ENCODE measurements around the gene BRD1.

The BRD1 gene

DNA sequence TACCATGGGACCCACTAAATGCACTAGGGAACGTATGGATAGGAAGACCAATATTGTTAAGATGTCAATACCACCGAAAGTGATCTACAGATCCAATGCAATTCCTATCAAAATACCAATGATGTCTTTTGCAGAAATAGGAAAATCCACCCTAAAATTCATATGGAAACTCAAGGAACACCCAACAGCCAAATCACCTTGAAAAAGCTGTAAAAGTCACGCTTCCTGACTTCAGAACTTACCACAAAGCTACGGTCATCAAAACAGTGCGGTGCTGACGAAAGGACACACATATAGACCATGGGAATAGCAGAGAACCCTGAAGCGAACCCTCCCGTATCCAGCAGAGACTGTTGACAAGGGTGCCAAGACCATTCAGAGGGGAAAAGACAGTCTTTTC lies 20.5 kb downstream of the BRD1 start:
- peak overlapping the region; percentile 53 for H3K27ac Mint-ChIP-seq
- H3K4me3 Mint-ChIP-seq: peak overlapping the region; percentile 32
- no peaks in the 10 kb centered on the region for H3K27me3 Mint-ChIP-seq
- H3K4me1 Mint-ChIP-seq (ENCODE audit: low read depth): peaks cover 77% of the 10 kb centered on the region
- no peaks in the 10 kb centered on the region for H3K9me3 Mint-ChIP-seq
- H3K36me3 Mint-ChIP-seq (ENCODE audit: low read depth): peaks cover 78% of the 10 kb centered on the region
- no peak for DNase-seq

DNA sequence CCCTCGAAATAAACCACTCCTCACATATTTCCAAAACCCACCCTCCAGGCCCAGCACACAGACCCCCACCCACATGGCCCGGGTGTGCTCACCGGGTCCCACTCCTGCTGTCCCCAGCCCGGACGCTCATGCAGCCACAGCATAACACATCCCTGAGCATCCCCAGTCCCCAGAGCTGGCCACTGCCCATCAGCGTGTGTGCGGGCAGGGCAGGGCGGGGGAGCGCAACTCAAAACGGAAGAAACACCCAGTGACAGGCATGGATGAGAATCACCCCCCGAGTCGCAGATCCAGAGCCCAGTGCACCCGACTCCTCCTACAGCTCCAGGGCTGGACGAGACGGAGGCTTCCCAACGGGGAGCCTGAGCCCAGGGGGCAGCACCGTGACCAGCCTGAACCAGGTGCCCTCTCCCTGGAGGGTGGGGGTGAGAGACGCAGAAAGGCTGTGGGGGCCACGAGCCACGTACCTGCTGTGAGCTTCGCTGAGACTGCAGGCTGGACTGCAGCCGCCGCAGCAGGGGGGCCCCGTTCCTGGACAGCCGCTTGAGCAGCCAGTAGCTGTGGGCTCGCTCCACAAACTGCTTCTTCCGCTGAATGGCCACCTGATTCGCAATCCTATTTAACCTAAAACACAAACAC lies 23.8 kb downstream of the BRD1 start:
- Mint-ChIP-seq H3K27ac (peak overlapping the region; percentile 37), H3K27me3 (no peaks in the 10 kb centered on the region), H3K36me3 (ENCODE audit: low read depth) (peaks cover 86% of the 10 kb centered on the region), H3K4me1 (ENCODE audit: low read depth) (peaks cover 67% of the 10 kb centered on the region), H3K9me3 (no peaks in the 10 kb centered on the region), H3K4me3 (no peak overlapping the region)
- no peak for DNase-seq

DNA sequence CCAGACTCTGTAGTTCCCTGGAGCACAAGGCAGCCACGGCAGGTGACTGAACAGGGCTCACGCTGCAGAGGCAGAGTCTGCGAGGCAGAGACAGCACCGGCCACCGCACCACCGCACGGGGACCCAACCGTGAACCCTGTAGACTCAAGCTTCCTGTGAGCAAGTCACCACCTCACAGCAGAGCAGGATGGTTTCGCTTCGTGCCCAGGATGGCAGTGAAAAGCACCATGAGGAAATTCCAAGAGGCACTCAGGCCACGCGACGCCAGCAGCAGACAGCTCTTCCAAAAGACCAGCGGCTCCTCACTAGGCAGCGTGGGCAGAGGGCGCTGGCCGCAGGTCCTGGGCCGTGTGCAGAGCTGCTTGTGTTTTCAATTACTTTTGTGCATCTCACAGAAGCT lies 24.5 kb downstream of the BRD1 start:
- H3K4me3 Mint-ChIP-seq: no peak overlapping the region
- peaks cover 86% of the 10 kb centered on the region for H3K36me3 Mint-ChIP-seq (ENCODE audit: low read depth)
- DNase-seq: no peak
- no peaks in the 10 kb centered on the region for H3K27me3 Mint-ChIP-seq
- peak overlapping the region; percentile 52 for H3K27ac Mint-ChIP-seq
- no peaks in the 10 kb centered on the region for H3K9me3 Mint-ChIP-seq
- H3K4me1 Mint-ChIP-seq (ENCODE audit: low read depth): peaks cover 61% of the 10 kb centered on the region

DNA sequence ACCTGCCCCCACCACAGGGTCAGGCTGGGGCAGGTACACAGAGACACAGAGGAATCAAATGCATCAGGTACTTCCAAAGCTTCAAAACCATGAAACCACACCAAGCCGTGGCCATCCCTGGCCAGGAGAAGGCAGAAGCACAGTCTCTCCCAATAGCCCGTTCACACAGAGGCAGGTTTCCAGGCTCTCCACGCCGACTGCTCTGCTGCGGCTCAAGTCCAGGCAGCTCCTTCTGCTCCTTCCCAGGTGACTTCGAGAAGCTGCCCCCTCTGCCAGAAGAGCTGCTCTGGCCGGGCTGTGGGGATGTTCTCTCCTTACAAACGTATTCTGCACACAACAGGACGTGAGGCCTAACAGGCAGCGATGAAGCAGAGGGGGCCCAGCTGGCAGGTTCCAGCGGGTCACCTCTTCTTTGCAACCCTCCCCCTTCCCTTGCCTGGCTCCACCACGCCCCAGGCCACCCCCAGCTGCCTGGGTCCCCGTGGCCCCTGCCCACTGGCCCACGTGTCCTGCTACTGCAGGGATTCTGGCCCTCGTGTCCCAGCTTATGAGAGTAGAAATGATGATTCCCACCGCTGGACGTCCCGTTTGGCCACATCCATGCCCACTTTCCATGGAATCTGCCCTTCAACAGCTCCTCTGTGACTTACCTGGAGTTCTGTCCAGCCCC lies 26.1 kb downstream of the BRD1 start:
- DNase-seq: no peak
- peak overlapping the region; percentile 52 for H3K27ac Mint-ChIP-seq
- peaks cover 45% of the 10 kb centered on the region for H3K4me1 Mint-ChIP-seq (ENCODE audit: low read depth)
- peaks cover 87% of the 10 kb centered on the region for H3K36me3 Mint-ChIP-seq (ENCODE audit: low read depth)
- no peaks in the 10 kb centered on the region for H3K9me3 Mint-ChIP-seq
- no peaks in the 10 kb centered on the region for H3K27me3 Mint-ChIP-seq
- H3K4me3 Mint-ChIP-seq: no peak overlapping the region

DNA sequence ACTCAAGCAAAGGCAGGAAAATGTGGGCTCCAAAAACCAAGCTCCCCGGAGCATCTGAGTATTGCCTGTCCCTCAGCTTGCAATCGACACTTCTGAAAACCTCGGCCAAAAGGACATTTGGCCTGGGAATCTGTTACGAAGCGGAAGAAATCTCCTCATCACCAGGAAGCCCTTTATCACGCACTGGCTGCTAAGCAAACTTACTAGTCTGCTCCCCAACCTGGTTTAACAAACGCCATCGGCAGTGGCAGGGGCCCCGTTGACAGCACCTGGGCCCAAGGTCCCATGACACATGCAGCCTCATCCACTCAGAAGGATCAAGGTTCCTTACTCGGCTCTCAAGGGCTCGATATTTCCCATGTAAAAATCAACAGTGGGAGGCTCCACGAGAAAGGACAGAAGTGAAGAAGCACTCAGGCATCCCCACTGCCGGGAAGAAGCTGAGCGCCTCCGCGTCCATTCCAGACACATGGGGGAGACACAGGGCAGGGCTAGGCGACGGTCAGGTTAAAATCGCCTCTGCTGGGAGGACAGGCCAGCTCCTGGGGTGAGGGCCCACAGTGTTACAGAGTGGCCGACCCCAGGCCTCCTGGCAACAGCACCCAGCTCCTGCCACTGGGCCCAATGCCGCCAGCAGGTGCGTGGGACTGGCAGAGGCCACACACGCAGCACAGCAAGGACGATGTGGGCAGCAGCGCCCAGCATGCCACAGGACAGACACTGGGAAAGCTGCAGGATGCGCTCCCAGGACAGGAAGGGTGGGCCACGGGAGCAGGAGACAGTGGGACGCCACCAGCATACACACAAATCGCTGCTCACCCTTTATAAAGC lies 27.1 kb downstream of the BRD1 start:
- Mint-ChIP-seq H3K27me3 (no peaks in the 10 kb centered on the region), H3K36me3 (ENCODE audit: low read depth) (peaks cover 89% of the 10 kb centered on the region), H3K4me1 (ENCODE audit: low read depth) (peaks cover 39% of the 10 kb centered on the region), H3K9me3 (no peaks in the 10 kb centered on the region), H3K4me3 (no peak overlapping the region), H3K27ac (peak overlapping the region; percentile 57)
- DNase-seq: no peak

DNA sequence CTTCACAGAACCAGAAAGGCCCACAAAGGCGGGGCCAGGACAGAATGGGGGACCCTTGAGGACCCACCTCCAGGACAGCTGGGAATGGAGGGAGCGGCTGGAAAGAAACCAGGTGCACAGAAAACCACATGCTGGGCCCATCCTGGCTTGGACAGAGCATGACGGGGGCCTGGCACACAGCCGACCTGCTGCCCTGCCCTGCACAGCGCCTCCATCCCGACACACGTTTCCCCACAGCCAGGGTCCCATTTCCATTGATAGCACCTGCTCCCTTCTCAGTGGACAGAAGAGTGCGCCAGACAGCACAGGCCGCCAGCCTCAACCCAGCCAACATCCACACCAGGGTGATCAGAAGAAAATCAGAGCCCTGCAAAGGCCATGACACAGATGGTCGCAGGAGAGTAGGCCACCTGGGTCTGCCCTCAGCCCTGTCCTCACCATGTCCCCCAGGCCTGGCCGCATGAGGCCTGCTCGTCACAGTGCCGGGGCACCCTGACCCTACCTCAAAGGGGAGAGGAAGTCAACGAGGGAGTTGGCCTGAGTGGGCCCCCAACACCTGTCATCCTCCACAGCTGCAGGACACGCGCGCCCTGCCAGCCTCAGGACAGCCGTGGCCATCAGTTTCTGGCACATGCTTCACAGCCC lies 28.1 kb downstream of the BRD1 start:
- Mint-ChIP-seq H3K4me1 (ENCODE audit: low read depth) (peaks cover 33% of the 10 kb centered on the region), H3K27ac (no peak overlapping the region), H3K4me3 (no peak overlapping the region), H3K9me3 (no peaks in the 10 kb centered on the region), H3K27me3 (no peaks in the 10 kb centered on the region), H3K36me3 (ENCODE audit: low read depth) (peaks cover 90% of the 10 kb centered on the region)
- no peak for DNase-seq

DNA sequence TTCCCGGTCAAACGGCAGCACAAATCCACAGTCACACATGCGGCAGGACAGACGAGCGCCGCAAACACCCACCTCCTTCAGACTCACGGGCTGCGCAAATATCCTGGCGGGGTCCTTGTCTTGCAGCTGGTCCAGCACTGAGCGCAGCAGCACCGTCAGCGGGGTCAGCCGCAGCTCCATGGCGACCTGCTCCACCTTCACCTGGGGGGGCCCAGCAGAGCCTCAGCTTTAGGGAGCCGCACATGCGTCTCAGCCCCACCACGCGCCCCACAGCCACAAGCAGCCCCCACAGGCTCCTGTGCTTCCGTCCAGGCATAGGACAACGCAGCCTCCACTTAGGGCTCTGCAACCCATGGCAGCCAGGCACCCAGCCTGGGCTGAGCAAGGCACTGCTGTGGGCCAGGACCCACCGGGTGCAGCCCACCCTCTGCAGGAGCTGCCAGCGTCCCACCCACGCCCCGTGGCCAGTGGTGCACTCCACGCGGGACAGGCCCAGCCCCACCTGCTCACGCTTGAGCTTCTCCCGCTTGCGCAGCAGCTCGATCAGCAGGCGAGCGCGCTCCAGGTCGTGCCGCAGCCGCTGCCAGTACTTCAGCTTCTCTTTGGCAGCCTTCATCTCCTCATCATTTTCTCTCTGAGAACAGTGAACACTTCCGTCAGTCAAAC lies 29.1 kb downstream of the BRD1 start:
- H3K36me3 Mint-ChIP-seq (ENCODE audit: low read depth): peaks cover 90% of the 10 kb centered on the region
- H3K27ac Mint-ChIP-seq: no peak overlapping the region
- H3K4me3 Mint-ChIP-seq: no peak overlapping the region
- H3K4me1 Mint-ChIP-seq (ENCODE audit: low read depth): peaks cover 27% of the 10 kb centered on the region
- DNase-seq: no peak
- no peaks in the 10 kb centered on the region for H3K9me3 Mint-ChIP-seq
- H3K27me3 Mint-ChIP-seq: no peaks in the 10 kb centered on the region

DNA sequence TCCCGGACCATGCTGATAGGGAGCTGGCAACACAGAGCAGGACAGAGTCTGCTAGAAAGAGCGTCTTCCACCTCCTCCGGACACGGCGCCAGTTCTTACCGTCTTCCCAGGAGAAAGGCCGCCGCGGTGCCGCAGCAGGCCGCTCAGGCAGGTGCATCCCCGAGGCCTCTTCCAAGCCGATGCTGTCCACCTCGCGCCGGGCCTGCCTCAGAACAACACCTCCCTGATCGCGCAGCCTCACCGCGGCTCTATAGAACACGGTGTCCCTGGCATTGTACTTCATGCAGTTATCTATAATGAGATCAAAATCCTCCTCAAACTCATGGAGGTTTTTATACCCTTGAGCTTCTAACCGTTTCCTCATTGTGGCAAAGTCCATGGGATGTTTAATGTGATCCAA lies 30.0 kb downstream of the BRD1 start:
- H3K4me1 Mint-ChIP-seq (ENCODE audit: low read depth): peaks cover 18% of the 10 kb centered on the region

DNA sequence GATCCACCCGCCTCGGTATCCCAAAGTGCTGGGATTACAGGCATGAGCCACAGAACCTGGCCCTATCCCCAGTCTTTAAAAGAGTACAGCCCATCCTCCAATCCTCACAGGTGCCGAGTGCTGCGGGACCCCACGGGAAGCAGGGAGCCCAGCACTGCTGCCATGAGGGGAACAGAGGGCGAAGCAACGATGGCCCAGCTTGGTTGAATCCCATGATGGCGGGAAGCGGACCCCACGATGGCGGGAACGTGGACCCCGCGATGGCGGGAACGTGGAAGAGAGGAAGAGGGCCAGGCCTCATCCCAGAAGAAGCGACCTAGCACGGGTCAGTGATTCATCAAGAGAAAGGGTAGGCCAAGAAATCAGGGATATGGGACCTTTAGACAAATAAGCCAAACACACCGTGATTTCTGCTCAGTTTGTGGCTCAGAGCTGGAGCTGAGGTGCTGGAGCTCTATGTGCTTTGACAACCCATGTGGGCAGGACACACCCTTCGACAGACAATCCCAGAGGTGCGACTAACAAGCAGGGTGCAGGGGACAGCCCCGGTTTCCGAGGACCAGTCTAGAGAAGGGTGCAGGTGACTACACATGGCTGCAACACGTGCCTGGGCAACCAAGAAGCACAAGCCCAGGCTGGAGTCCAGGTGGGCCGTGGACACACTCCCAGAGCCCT lies 30.9 kb downstream of the BRD1 start:
- Mint-ChIP-seq H3K4me3 (no peak overlapping the region), H3K36me3 (ENCODE audit: low read depth) (peaks cover 95% of the 10 kb centered on the region), H3K27ac (no peak overlapping the region), H3K27me3 (no peaks in the 10 kb centered on the region), H3K9me3 (no peaks in the 10 kb centered on the region), H3K4me1 (ENCODE audit: low read depth) (peaks cover 24% of the 10 kb centered on the region)
- no peak for DNase-seq

More for the DNA sequence above, 30.0 kb downstream of the BRD1 start:
- Mint-ChIP-seq H3K9me3 (no peaks in the 10 kb centered on the region), H3K27ac (no peak overlapping the region), H3K36me3 (ENCODE audit: low read depth) (peaks cover 90% of the 10 kb centered on the region), H3K27me3 (no peaks in the 10 kb centered on the region), H3K4me3 (no peak overlapping the region)
- DNase-seq: no peak

DNA sequence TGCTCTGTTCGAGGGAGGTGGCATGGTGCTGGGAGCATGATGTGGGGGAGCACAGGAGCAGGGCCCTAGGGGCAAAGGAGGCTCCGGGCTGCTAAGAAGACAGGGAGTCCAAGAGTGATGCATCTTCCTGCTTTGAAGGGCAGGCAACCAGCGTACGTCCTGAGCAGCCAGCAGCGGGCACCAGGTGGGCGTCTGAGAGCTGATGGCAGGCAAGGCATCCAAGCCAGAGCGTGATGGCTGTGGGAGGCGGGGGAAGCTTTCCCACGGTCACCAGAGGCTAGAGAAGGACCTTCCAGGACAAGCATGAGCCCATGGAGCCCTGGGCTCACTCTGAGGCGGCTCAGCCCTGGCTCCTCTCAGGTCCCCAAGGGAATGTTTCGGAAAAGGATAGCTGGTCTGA lies 32.2 kb downstream of the BRD1 start:
- Mint-ChIP-seq H3K27ac (peak overlapping the region; percentile 76), H3K4me1 (ENCODE audit: low read depth) (peaks cover 27% of the 10 kb centered on the region), H3K27me3 (no peaks in the 10 kb centered on the region), H3K9me3 (no peaks in the 10 kb centered on the region), H3K4me3 (no peak overlapping the region), H3K36me3 (ENCODE audit: low read depth) (peaks cover 94% of the 10 kb centered on the region)
- DNase-seq: no peak

DNA sequence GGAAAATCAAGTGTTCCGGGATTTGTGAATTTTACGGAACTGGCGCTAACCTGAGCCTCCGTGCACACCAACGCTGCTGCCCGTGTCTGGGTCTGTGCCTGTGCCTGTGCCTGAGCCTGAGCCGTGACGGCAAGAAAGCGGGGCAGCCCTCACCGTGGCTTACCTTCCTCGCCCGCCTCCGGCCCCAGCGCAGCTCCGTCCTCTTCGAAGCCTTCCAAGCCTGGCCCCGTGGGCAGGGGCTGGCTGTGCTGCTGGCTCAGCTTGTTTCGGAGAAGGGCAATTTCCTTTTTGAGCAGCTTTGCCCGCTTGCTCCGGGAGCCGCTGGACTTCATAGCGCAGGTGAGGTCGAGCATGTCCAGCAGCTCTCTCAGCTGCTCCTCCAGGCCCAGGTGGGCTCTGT lies 33.8 kb downstream of the BRD1 start:
- Mint-ChIP-seq H3K36me3 (ENCODE audit: low read depth) (peaks cover 97% of the 10 kb centered on the region), H3K27ac (no peak overlapping the region)

DNA sequence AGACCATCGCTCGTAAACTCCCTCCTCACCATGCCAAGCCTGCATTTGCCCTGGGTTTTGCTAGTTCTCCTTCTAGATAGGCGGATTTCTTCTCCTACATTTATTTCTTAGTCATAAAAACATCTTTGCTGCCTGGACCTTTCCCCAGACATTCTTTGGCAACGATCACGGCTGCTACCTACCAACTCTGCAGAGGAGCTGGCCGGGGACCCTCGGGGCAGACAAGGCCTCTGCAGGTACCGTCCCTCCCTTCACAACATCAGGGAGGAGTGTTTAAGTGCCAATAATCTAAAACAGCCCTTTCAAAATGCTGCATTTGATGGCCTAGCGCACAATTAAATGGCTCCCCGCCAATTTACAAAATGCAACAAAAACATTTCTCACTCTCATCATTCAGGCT lies 34.4 kb downstream of the BRD1 start:
- H3K4me3 Mint-ChIP-seq: no peak overlapping the region
- no peaks in the 10 kb centered on the region for H3K27me3 Mint-ChIP-seq
- DNase-seq: no peak
- H3K4me1 Mint-ChIP-seq (ENCODE audit: low read depth): peaks cover 44% of the 10 kb centered on the region
- H3K9me3 Mint-ChIP-seq: no peaks in the 10 kb centered on the region
- H3K36me3 Mint-ChIP-seq (ENCODE audit: low read depth): peaks cover 98% of the 10 kb centered on the region
- peak overlapping the region; percentile 5 for H3K27ac Mint-ChIP-seq

More for the DNA sequence above, 33.8 kb downstream of the BRD1 start:
- Mint-ChIP-seq H3K4me3 (no peak overlapping the region), H3K4me1 (ENCODE audit: low read depth) (peaks cover 38% of the 10 kb centered on the region), H3K9me3 (no peaks in the 10 kb centered on the region), H3K27me3 (no peaks in the 10 kb centered on the region)
- no peak for DNase-seq

DNA sequence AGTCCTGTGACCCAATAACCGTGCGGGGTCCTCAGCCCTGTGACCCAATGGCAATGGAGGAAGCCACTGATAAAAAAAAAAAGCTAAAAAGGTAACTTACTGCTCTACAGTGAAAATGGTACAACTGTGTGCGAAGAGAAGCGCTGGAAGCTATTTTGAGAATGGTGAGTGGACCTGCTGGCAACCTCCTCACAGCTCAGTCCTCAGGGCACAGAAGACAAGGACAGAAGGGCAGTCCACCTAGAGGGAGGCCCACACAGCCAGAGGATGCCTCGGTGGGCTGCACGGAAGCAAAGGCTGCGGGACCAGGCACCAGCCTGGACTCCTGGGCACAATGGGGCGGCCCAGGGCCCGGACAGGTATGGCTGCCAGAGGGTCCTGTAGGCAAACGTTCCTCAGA lies 35.6 kb downstream of the BRD1 start:
- H3K27me3 Mint-ChIP-seq: no peaks in the 10 kb centered on the region
- H3K9me3 Mint-ChIP-seq: no peaks in the 10 kb centered on the region
- no peak for DNase-seq
- peaks cover 51% of the 10 kb centered on the region for H3K4me1 Mint-ChIP-seq (ENCODE audit: low read depth)
- peaks cover 98% of the 10 kb centered on the region for H3K36me3 Mint-ChIP-seq (ENCODE audit: low read depth)
- H3K4me3 Mint-ChIP-seq: no peak overlapping the region
- H3K27ac Mint-ChIP-seq: peak overlapping the region; percentile 80

DNA sequence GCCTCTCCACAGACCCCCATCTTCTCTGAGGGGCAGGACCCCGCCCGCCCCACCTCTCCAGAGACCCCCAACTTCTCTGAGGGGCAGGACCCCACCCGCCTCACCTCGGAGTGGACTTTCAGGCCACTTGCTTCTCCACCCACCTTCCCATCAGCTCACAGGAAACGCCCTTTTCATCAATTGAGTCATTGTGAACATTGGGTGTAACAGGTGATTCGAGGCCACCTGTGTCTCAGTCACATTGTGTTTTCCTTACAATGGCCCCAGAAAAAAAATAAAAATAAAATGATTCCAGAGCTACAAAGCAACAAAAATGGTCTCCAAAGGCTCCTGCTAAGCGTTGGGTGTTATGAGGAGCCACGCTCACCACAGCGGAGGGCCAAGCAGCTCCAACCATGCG lies 36.0 kb downstream of the BRD1 start:
- Mint-ChIP-seq H3K4me1 (ENCODE audit: low read depth) (peaks cover 52% of the 10 kb centered on the region), H3K9me3 (no peaks in the 10 kb centered on the region), H3K27me3 (no peaks in the 10 kb centered on the region), H3K4me3 (no peak overlapping the region), H3K36me3 (ENCODE audit: low read depth) (peaks cover 97% of the 10 kb centered on the region), H3K27ac (peak overlapping the region; percentile 80)
- no peak for DNase-seq
